NCI-H82 treated with DMSO at 0.1 percent for 48 hours (cell line): ENCODE results near the gene DALRD3.

ENCODE experiments used
- DNase-seq: peaks from one replicate; lab custom pipeline; 2025; ENCODE audit not compliant: unreplicated experiment; lab: John Stamatoyannopoulos, UW

Gene DALRD3

GRCh38 chr3:48982686-48983085 lies 35.7 kb downstream of the DALRD3 start:
- no peak for DNase-seq

GRCh38 chr3:48982016-48982415 lies 36.4 kb downstream of the DALRD3 start:
- no peak for DNase-seq

GRCh38 chr3:48980295-48980694 lies 38.1 kb downstream of the DALRD3 start:
- no peak for DNase-seq

- no peak for DNase-seq
These were observed 38.9 kb downstream of the DALRD3 start for GRCh38 chr3:48979451-48979850.

GRCh38 chr3:48974076-48974864 lies 44.1 kb downstream of the DALRD3 start:
- no peak for DNase-seq

GRCh38 chr3:48970586-48970985 lies 47.8 kb downstream of the DALRD3 start:
- DNase-seq = no peak

- no peak for DNase-seq
These were observed 51.5 kb downstream of the DALRD3 start for GRCh38 chr3:48966876-48967361.

GRCh38 chr3:48966367-48966766 lies 52.0 kb downstream of the DALRD3 start:
- DNase-seq = no peak
